ENCODE data around the gene GLIS1.
"Not testable (repeated sequence)": the region's sequence is repeated elsewhere in the genome, so short reads cannot be mapped to it uniquely, and the experiment has no call there.

The GLIS1 gene

GRCh38 chr1:53656747-53657530, 82.0 kb downstream of the GLIS1 start:
- Histone ChIP-seq H3K27ac (ENCODE audit: low read length) (no peak overlapping the region), H3K4me1 (ENCODE audit: control insufficient read depth, low read depth, low read length) (peaks cover 3% of the 10 kb centered on the region), H3K9me3 (ENCODE audit: control insufficient read depth, low read depth, low read length) (no peaks in the 10 kb centered on the region), H3K27me3 (ENCODE audit: control insufficient read depth, insufficient read depth, low read length) (no peaks in the 10 kb centered on the region), H3K36me3 (ENCODE audit: control insufficient read depth, low read depth, low read length) (no peaks in the 10 kb centered on the region), H3K9ac (ENCODE audit: low read length) (no peak overlapping the region), H3K4me3 (ENCODE audit: low read length) (no peak overlapping the region)

- Histone ChIP-seq H3K4me1 (ENCODE audit: control insufficient read depth, low read depth, low read length) (peaks cover 3% of the 10 kb centered on the region), H3K9me3 (ENCODE audit: control insufficient read depth, low read depth, low read length) (no peaks in the 10 kb centered on the region), H3K4me3 (ENCODE audit: low read length) (no peak overlapping the region), H3K36me3 (ENCODE audit: control insufficient read depth, low read depth, low read length) (no peaks in the 10 kb centered on the region), H3K27me3 (ENCODE audit: control insufficient read depth, insufficient read depth, low read length) (no peaks in the 10 kb centered on the region), H3K9ac (ENCODE audit: low read length) (no peak overlapping the region), H3K27ac (ENCODE audit: low read length) (no peak overlapping the region)
Observed at GRCh38 chr1:53655931-53656746, 82.8 kb downstream of the GLIS1 start.

DNA sequence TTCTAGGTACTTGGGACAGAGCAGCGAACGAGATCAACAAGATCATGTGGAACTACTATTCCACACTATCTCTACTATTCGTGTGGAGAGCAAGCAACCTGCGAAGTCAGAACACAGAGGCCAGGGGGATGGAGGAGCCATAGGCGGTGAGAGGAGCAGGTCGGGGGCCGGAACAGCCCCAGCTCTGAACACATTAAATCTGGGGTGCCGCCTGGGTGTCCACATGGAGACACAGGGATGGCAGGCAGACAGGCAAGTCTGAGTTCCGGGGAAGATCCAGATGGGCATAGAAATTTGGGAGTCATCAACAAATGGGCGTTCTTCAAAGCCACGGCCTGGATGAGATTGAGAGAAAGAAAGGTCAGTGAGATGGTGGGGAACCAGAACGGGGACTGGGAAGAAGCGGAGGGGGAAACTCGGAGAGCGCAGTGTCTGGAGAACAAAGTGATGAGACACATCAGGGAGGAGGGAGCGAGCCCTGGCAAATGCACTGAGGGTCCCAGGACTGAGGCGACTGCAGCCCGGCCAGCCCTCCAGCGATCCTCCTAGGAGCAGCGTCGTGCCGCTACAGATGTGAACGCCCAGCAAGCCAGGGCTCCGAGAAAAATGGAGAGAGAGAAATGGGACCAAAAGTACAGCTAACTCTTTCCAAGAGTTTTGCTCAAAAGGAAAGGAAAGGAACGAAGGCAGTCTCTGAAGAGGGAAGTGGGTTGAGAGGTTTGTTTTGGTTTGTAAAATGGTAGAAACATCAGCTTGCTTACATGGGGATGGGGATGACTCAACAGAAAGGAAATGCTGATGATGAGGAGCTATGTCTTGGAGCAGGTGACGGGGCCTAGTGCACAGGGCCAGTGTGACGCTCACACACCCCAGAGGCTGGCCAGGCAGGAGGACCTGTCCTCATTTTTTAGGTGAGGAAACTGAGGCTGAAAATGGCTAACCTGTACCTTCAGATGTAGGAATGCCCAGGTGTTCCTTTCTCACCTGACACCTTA, 84.5 kb downstream of the GLIS1 start:
- no peak overlapping the region for H3K9ac ChIP-seq (ENCODE audit: low read length)
- no peaks in the 10 kb centered on the region for H3K9me3 ChIP-seq (ENCODE audit: control insufficient read depth, low read depth, low read length)
- H3K36me3 ChIP-seq (ENCODE audit: control insufficient read depth, low read depth, low read length) = no peaks in the 10 kb centered on the region
- H3K27ac ChIP-seq (ENCODE audit: low read length) = no peak overlapping the region
- no peaks in the 10 kb centered on the region for H3K27me3 ChIP-seq (ENCODE audit: control insufficient read depth, insufficient read depth, low read length)
- H3K4me3 ChIP-seq (ENCODE audit: low read length) = no peak overlapping the region
- H3K4me1 ChIP-seq (ENCODE audit: control insufficient read depth, low read depth, low read length) = peaks cover 3% of the 10 kb centered on the region

DNA sequence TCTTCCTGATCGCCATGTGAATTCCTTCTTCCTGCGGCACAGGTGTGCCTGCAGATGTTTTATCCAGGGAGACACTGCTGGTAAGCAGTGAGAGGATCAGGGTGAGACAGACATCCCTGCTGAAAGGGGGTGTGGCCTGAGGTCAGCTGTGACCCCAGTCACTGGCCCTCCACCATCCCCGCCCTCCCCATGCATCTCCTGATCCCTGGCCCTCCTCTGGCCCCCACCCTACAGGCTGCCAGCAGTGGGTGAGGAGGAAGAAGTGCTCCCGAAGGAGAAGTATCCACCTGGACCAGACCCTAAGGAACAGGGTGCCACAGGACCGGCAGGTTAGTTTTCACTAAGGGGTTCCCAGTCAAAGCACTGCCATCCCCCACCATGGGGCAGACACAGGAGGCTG, 85.3 kb downstream of the GLIS1 start:
- peaks cover 3% of the 10 kb centered on the region for H3K4me1 ChIP-seq (ENCODE audit: control insufficient read depth, low read depth, low read length)
- H3K4me3 ChIP-seq (ENCODE audit: low read length) = no peak overlapping the region
- no peaks in the 10 kb centered on the region for H3K36me3 ChIP-seq (ENCODE audit: control insufficient read depth, low read depth, low read length)
- H3K27ac ChIP-seq (ENCODE audit: low read length) = no peak overlapping the region
- H3K9me3 ChIP-seq (ENCODE audit: control insufficient read depth, low read depth, low read length) = no peaks in the 10 kb centered on the region
- no peaks in the 10 kb centered on the region for H3K27me3 ChIP-seq (ENCODE audit: control insufficient read depth, insufficient read depth, low read length)
- no peak overlapping the region for H3K9ac ChIP-seq (ENCODE audit: low read length)

- no peak overlapping the region for H3K4me3 ChIP-seq (ENCODE audit: low read length)
Observed at GRCh38 chr1:53653200-53653575, 85.8 kb downstream of the GLIS1 start.

GRCh38 chr1:53652441-53653199, 86.3 kb downstream of the GLIS1 start:
- no peak overlapping the region for H3K4me3 ChIP-seq (ENCODE audit: low read length)
- no peaks in the 10 kb centered on the region for H3K27me3 ChIP-seq (ENCODE audit: control insufficient read depth, insufficient read depth, low read length)
- no peak overlapping the region for H3K27ac ChIP-seq (ENCODE audit: low read length)
- H3K36me3 ChIP-seq (ENCODE audit: control insufficient read depth, low read depth, low read length) = no peaks in the 10 kb centered on the region
- no peaks in the 10 kb centered on the region for H3K9me3 ChIP-seq (ENCODE audit: control insufficient read depth, low read depth, low read length)
- H3K9ac ChIP-seq (ENCODE audit: low read length) = no peak overlapping the region
- peaks cover 3% of the 10 kb centered on the region for H3K4me1 ChIP-seq (ENCODE audit: control insufficient read depth, low read depth, low read length)

More at GRCh38 chr1:53653200-53653575, 85.8 kb downstream of the GLIS1 start:
- Histone ChIP-seq H3K4me1 (ENCODE audit: control insufficient read depth, low read depth, low read length) (peaks cover 3% of the 10 kb centered on the region), H3K27ac (ENCODE audit: low read length) (no peak overlapping the region), H3K27me3 (ENCODE audit: control insufficient read depth, insufficient read depth, low read length) (no peaks in the 10 kb centered on the region), H3K9me3 (ENCODE audit: control insufficient read depth, low read depth, low read length) (no peaks in the 10 kb centered on the region), H3K36me3 (ENCODE audit: control insufficient read depth, low read depth, low read length) (no peaks in the 10 kb centered on the region), H3K9ac (ENCODE audit: low read length) (no peak overlapping the region)

DNA sequence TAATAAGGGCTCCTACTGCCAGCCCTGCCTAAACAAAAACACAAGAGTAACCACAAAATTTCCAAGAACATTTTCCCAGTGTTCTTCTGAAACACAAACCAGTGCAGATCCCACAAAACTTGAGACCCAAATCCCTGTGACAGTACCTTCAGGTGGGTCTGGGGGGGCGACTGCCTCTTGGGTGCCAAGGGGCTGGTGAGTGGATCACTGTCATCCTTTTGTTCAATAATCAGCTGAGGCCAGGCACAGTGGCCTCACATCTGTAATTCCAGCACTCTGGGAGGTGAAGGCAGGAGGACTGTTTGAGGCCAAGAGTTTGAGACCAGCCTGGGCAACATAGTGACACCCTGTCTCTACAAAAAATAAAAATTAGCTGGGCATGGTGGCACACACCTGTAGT, 87.6 kb downstream of the GLIS1 start:
- no peak overlapping the region for H3K4me3 ChIP-seq (ENCODE audit: low read length)
- no peaks in the 10 kb centered on the region for H3K36me3 ChIP-seq (ENCODE audit: control insufficient read depth, low read depth, low read length)
- H3K27me3 ChIP-seq (ENCODE audit: control insufficient read depth, insufficient read depth, low read length) = no peaks in the 10 kb centered on the region
- H3K27ac ChIP-seq (ENCODE audit: low read length) = no peak overlapping the region
- no peak overlapping the region for H3K9ac ChIP-seq (ENCODE audit: low read length)
- H3K9me3 ChIP-seq (ENCODE audit: control insufficient read depth, low read depth, low read length) = no peaks in the 10 kb centered on the region
- peaks cover 3% of the 10 kb centered on the region for H3K4me1 ChIP-seq (ENCODE audit: control insufficient read depth, low read depth, low read length)

- Histone ChIP-seq H3K9me3 (ENCODE audit: control insufficient read depth, low read depth, low read length) (no peaks in the 10 kb centered on the region), H3K27me3 (ENCODE audit: control insufficient read depth, insufficient read depth, low read length) (no peaks in the 10 kb centered on the region), H3K9ac (ENCODE audit: low read length) (no peak overlapping the region), H3K27ac (ENCODE audit: low read length) (no peak overlapping the region), H3K4me3 (ENCODE audit: low read length) (no peak overlapping the region), H3K4me1 (ENCODE audit: control insufficient read depth, low read depth, low read length) (peaks cover 3% of the 10 kb centered on the region), H3K36me3 (ENCODE audit: control insufficient read depth, low read depth, low read length) (no peaks in the 10 kb centered on the region)
Observed at GRCh38 chr1:53648516-53648915, 90.4 kb downstream of the GLIS1 start.

DNA sequence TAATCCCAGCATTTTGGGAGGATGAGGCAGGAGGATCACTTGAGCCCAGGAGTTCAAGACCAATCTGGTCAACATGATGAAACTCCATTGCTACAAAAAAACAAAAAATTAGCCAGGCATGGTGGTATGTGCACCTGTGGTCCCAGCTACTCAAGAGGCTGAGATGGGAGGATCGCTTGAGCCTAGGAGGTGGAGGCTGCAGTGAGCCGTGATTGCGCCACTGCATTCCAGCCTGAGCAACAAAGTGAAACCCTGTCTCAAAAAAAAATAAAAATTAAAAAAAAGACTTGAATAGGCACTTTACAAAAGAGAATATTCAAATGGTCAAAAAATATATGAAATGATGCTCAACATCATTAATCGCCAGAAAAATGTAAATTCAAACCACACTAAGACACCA, 91.0 kb downstream of the GLIS1 start:
- not testable (repeated sequence) for H3K27ac ChIP-seq (ENCODE audit: low read length); H3K9ac ChIP-seq (ENCODE audit: low read length); H3K4me1 ChIP-seq (ENCODE audit: control insufficient read depth, low read depth, low read length); H3K9me3 ChIP-seq (ENCODE audit: control insufficient read depth, low read depth, low read length); H3K36me3 ChIP-seq (ENCODE audit: control insufficient read depth, low read depth, low read length); H3K4me3 ChIP-seq (ENCODE audit: low read length); H3K27me3 ChIP-seq (ENCODE audit: control insufficient read depth, insufficient read depth, low read length)

GRCh38 chr1:53646732-53647131, 92.2 kb downstream of the GLIS1 start:
- no peaks in the 10 kb centered on the region for H3K4me1 ChIP-seq (ENCODE audit: control insufficient read depth, low read depth, low read length)
- no peaks in the 10 kb centered on the region for H3K36me3 ChIP-seq (ENCODE audit: control insufficient read depth, low read depth, low read length)
- no peak overlapping the region for H3K27ac ChIP-seq (ENCODE audit: low read length)
- H3K4me3 ChIP-seq (ENCODE audit: low read length) = no peak overlapping the region
- no peaks in the 10 kb centered on the region for H3K27me3 ChIP-seq (ENCODE audit: control insufficient read depth, insufficient read depth, low read length)
- no peaks in the 10 kb centered on the region for H3K9me3 ChIP-seq (ENCODE audit: control insufficient read depth, low read depth, low read length)
- no peak overlapping the region for H3K9ac ChIP-seq (ENCODE audit: low read length)

Data from iPS-18a (cell line).